Measurements from ENCODE around the gene CLSTN3. TPM values are rescaled to one million over a fixed set of nuclear protein-coding genes. Genes with fewer than 3 reads are reported as not detected.

Gene CLSTN3
- total RNA-seq, 1 donor from 2014 or later = 19.9 TPM

DNA sequence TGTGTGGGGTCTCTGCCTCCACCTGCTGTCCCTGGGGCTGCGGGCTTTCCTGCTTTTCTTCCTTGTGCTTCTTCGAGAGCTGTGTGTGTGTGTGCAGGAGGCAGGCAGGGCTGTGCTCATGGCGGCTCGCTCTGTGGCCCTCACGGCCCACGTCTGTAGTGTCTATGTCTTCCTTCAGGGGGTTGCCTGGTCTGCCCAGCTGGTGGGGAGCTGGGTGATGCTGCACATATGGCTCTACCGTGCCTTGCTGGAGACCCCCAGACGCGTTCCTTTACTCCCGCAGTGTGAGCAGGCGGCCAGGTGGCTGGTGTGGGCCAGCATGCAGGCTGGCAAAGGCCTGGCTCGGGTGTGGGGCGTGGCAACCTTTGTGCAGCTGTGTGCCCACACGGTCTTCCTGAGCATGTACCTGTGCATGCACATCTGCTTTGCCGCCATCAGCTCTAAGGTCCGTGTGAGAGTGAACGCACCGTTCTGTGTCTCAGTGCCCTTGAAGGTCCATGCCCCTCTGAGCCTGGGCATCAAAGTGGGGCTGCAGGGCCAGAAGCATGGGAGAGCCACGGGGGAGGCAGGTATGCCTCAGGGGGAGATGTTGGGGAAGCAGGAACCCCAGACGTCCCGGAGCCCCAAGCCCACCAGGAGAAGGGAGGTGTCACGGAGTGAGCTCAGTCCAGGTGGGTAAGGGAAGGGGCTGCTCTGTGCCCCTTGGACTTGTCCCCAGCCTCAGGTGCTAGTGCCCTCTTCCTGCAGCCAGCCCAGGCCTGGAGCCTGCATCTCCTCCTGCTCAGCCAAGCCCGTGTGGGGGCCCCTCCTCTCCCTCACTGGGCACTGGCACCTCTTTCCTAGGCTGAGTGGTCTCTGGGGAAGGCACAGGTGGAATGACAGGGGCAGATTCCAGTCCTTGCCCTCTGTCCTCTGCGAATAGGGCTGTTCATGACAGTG, 26.4 kb downstream of the CLSTN3 start:
- TF ChIP-seq, protein P1, sequence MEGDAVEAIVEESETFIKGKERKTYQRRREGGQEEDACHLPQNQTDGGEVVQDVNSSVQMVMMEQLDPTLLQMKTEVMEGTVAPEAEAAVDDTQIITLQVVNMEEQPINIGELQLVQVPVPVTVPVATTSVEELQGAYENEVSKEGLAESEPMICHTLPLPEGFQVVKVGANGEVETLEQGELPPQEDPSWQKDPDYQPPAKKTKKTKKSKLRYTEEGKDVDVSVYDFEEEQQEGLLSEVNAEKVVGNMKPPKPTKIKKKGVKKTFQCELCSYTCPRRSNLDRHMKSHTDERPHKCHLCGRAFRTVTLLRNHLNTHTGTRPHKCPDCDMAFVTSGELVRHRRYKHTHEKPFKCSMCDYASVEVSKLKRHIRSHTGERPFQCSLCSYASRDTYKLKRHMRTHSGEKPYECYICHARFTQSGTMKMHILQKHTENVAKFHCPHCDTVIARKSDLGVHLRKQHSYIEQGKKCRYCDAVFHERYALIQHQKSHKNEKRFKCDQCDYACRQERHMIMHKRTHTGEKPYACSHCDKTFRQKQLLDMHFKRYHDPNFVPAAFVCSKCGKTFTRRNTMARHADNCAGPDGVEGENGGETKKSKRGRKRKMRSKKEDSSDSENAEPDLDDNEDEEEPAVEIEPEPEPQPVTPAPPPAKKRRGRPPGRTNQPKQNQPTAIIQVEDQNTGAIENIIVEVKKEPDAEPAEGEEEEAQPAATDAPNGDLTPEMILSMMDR (IDR thresholded peaks at IDR 0.05) = no peak
- no peaks in the 10 kb centered on the region for H3K4me1 Mint-ChIP-seq (ENCODE audit: low read depth)
- no peak overlapping the region for H3K27ac Mint-ChIP-seq (ENCODE audit: unreplicated experiment)
- no peaks in the 10 kb centered on the region for H3K9me3 Mint-ChIP-seq (ENCODE audit: low read depth)
- no peak for DNase-seq (ENCODE audit: low spot score)
- peaks cover under 1% of the 10 kb centered on the region for H3K27me3 Mint-ChIP-seq (ENCODE audit: low read depth)
- no peak overlapping the region for H3K4me3 Mint-ChIP-seq (ENCODE audit: unreplicated experiment)
- peaks cover 10% of the 10 kb centered on the region for H3K36me3 Mint-ChIP-seq (ENCODE audit: low read depth)

DNA sequence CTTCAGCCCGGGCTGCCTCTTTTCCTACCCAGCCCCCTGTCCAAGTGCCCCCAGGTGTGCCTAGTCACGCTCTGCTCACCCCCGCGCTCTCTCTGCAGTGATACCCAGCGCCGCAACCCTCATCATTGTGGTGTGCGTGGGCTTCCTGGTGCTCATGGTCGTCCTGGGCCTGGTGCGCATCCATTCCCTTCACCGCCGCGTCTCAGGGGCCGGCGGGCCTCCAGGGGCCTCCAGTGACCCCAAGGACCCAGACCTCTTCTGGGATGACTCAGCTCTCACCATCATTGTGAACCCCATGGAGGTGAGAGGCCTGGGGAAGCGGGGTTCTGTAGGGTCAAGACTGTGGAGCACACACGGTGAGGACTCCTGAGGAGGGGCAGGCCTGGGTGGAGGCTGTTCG, 27.2 kb downstream of the CLSTN3 start:
- H3K4me3 Mint-ChIP-seq (ENCODE audit: unreplicated experiment) = no peak overlapping the region
- H3K27me3 Mint-ChIP-seq (ENCODE audit: low read depth) = peaks cover 5% of the 10 kb centered on the region
- H3K36me3 Mint-ChIP-seq (ENCODE audit: low read depth) = peaks cover 10% of the 10 kb centered on the region
- H3K9me3 Mint-ChIP-seq (ENCODE audit: low read depth) = no peaks in the 10 kb centered on the region
- no peak for DNase-seq (ENCODE audit: low spot score)
- TF ChIP-seq, protein P1 (IDR thresholded peaks at IDR 0.05) = no peak
- no peak overlapping the region for H3K27ac Mint-ChIP-seq (ENCODE audit: unreplicated experiment)
- no peaks in the 10 kb centered on the region for H3K4me1 Mint-ChIP-seq (ENCODE audit: low read depth)

DNA sequence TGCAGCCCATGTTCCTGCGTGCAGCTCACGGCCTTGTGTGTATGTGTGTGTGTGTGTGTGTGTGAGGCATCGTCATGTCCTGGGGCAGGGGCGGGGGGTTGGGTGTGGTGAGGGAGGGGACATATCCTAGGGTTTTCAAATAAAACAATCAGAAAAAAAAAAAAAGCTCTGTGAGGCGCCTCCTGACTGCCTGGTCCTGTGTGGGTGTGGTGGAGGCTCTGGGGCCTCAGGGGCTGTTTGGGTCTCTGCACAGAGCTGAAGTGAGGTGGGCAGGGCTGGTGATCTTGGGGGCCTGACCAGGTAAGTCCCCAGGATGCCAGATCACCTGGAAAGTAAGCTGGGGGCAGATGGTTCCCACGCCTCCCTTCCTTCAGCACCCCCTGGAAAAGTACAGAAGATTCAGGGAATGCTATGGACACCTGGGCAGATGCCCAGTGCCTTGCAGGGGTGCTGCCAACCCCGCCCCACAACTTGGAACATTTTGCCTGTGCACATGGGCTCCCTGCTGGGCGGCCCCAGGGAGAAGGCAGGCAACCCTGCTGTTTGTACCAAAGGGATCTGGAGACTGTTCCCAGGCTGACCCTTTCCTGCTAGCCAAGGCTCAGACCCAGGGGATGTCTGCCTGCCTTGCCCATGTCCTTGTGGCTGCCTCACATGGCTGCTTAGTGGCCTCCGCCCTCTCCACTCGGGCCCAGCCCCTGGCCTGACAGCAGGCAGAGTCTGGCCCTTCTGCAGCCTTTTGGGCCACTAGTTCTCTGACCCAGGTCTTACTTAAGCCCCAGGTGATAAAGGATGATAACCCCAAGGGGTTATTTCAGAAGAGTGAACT, 28.8 kb downstream of the CLSTN3 start:
- no peak overlapping the region for H3K27ac Mint-ChIP-seq (ENCODE audit: unreplicated experiment)
- no peak for DNase-seq (ENCODE audit: low spot score)
- no peaks in the 10 kb centered on the region for H3K9me3 Mint-ChIP-seq (ENCODE audit: low read depth)
- H3K27me3 Mint-ChIP-seq (ENCODE audit: low read depth) = peaks cover 17% of the 10 kb centered on the region
- H3K4me3 Mint-ChIP-seq (ENCODE audit: unreplicated experiment) = no peak overlapping the region
- TF ChIP-seq, protein P1 (IDR thresholded peaks at IDR 0.05) = no peak
- H3K4me1 Mint-ChIP-seq (ENCODE audit: low read depth) = peaks cover 4% of the 10 kb centered on the region
- peaks cover 7% of the 10 kb centered on the region for H3K36me3 Mint-ChIP-seq (ENCODE audit: low read depth)

DNA sequence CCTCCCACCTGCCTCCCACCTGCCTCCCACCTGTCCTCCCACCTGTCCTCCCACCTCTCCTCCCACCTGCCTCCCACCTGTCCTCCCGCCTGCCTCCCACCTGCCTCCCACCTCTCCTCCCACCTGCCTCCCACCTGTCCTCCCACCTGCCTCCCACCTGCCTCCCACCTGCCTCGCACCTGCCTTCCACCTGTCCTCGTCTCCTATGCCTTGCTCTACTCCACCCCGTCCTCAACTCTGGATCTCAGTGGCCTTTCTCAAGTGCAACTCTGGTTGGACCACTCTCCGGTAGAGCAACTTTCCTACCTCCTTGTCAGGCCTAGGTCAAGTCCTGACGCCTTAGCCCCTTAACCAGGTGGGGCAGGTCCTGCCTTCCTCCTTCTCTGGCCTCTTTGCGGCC, 30.0 kb downstream of the CLSTN3 start:
- peaks cover 3% of the 10 kb centered on the region for H3K36me3 Mint-ChIP-seq (ENCODE audit: low read depth)
- peaks cover 18% of the 10 kb centered on the region for H3K27me3 Mint-ChIP-seq (ENCODE audit: low read depth)
- no peaks in the 10 kb centered on the region for H3K9me3 Mint-ChIP-seq (ENCODE audit: low read depth)
- TF ChIP-seq, protein P1 (IDR thresholded peaks at IDR 0.05) = no peak
- H3K4me1 Mint-ChIP-seq (ENCODE audit: low read depth) = peaks cover 4% of the 10 kb centered on the region
- no peak for DNase-seq (ENCODE audit: low spot score)
- H3K27ac Mint-ChIP-seq (ENCODE audit: unreplicated experiment) = no peak overlapping the region
- no peak overlapping the region for H3K4me3 Mint-ChIP-seq (ENCODE audit: unreplicated experiment)

- H3K9me3 Mint-ChIP-seq (ENCODE audit: low read depth) = no peaks in the 10 kb centered on the region
- no peak overlapping the region for H3K27ac Mint-ChIP-seq (ENCODE audit: unreplicated experiment)
- H3K4me3 Mint-ChIP-seq (ENCODE audit: unreplicated experiment) = no peak overlapping the region
- DNase-seq (ENCODE audit: low spot score) = no peak
- TF ChIP-seq, protein P1 (IDR thresholded peaks at IDR 0.05) = no peak
- peaks cover 3% of the 10 kb centered on the region for H3K36me3 Mint-ChIP-seq (ENCODE audit: low read depth)
- H3K27me3 Mint-ChIP-seq (ENCODE audit: low read depth) = peaks cover 18% of the 10 kb centered on the region
- peaks cover 4% of the 10 kb centered on the region for H3K4me1 Mint-ChIP-seq (ENCODE audit: low read depth)
Measured at GRCh38 chr12:7161327-7161726, 31.2 kb downstream of the CLSTN3 start.
